Spleen (tissue), 7 donors: ENCODE measurements around the gene SNX24.

Experiments
- POLR2A ChIP-seq, 3 donors: fragments of 450-650 bp; IDR thresholded peaks; one replicate each; pipeline ENCODE4 v1.5.1; 2017; ENCODE audit warnings: antibody characterized with exemption in 3 of 3, mild to moderate bottlenecking in 1 of 3
- TF ChIP-seq, protein P1 (sequence below), 11 experiments: fragments of 200-600 bp in 7 of 11; fragments of 450-650 bp in 4 of 11; sonication (generic) in 4 of 11; IDR thresholded peaks in 8 of 11; conservative IDR thresholded peaks in 3 of 11; 1 replicate in 7 of 11; 2 replicates in 4 of 11; pipeline versions ENCODE4 v1.4.0 to v1.8.0; 2016 to 2021; ENCODE audit warnings: antibody characterized with exemption in 11 of 11, inconsistent platforms in 4 of 11, mild to moderate bottlenecking in 1 of 11
- donor health status: DM: no; HTN: no; CAD: no; lungs with moderate emphysema.
- donor health status: DM: no; HTN: no; CAD: no.
- donor health status: DM: no; HTN: no; CAD: no.

DNA sequence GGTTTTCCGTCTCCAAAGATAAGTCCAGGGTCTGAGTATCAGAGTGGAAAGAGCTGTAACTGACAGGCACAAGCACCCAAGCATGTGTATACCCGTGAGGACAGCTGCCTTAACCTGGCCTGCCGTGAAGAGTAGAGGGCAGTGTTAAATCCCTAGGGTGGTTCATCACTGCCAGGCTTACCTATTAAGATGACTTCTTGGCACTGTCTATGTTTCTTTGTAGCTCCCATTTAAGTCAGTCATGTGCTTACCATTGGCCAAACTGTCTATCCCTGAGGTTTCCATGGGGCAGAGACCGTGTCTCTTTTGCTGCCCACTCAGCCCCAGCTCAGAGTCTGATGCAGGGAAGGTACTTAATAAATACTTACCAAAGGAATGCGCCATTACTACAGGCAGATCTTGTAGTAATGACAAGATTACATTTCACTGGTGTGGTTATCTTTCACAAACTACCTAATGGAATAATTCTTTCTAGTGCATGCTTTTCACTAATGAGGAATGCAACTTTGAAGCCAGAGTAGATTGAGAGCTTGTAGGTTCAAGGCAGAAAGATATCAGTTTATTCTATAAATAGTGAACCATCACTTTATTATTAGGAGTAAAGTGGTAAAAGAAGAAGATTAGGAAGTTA, 64.2 kb downstream of the SNX24 start:
- TF ChIP-seq, protein P1, sequence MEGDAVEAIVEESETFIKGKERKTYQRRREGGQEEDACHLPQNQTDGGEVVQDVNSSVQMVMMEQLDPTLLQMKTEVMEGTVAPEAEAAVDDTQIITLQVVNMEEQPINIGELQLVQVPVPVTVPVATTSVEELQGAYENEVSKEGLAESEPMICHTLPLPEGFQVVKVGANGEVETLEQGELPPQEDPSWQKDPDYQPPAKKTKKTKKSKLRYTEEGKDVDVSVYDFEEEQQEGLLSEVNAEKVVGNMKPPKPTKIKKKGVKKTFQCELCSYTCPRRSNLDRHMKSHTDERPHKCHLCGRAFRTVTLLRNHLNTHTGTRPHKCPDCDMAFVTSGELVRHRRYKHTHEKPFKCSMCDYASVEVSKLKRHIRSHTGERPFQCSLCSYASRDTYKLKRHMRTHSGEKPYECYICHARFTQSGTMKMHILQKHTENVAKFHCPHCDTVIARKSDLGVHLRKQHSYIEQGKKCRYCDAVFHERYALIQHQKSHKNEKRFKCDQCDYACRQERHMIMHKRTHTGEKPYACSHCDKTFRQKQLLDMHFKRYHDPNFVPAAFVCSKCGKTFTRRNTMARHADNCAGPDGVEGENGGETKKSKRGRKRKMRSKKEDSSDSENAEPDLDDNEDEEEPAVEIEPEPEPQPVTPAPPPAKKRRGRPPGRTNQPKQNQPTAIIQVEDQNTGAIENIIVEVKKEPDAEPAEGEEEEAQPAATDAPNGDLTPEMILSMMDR (IDR thresholded peaks at IDR 0.05 in 8 of 11, conservative IDR thresholded peaks at IDR 0.05 in 3 of 11) = no peak
- TF ChIP-seq POLR2A (IDR thresholded peaks at IDR 0.05) = no peak
